Measurements from ENCODE around the gene CKAP5. TPM values are rescaled to one million over a fixed set of nuclear protein-coding genes. Genes with fewer than 3 reads are reported as not detected.

CKAP5 gene
- total and polyA plus RNA-seq, 10 donors, result 6.5 to 55.4 (median 38.7) TPM

- WGBS, 5 donors, result 0 to 1% (median 0%) methylated on average over 40 to 44 of the region's 44 CpGs
- Histone ChIP-seq H3K4me1 (peaks cover 24 to 74% (median 65%) of the 10 kb centered on the region in 6 donors), H3K36me3 (peaks cover 10 to 57% (median 49%) of the 10 kb centered on the region in 6 donors)
Measured at GRCh38 chr11:46700241-46701077, 145.6 kb downstream of the CKAP5 start, which contains the start of the genes ARHGAP1 and ZNF408. ARHGAP1 (minus strand) TSS chr11:46700619; CDS start chr11:46696107, 4,512 bp downstream. ZNF408 (plus strand) TSS chr11:46701031; CDS start chr11:46701048, 17 bp downstream.

GRCh38 chr11:46698597-46698996, 147.5 kb downstream of the CKAP5 start:
- peaks cover 24 to 91% (median 70%) of the 10 kb centered on the region in 6 donors for H3K4me1 ChIP-seq
- TF ChIP-seq POLR2AphosphoS5 (IDR thresholded peaks at IDR 0.05), result peak in 1 of 3 donors; percentile 75
- peak in 1 of 3 donors; percentile 48 for TF ChIP-seq POLR2A (IDR thresholded peaks at IDR 0.05)
- TF ChIP-seq, protein P1, sequence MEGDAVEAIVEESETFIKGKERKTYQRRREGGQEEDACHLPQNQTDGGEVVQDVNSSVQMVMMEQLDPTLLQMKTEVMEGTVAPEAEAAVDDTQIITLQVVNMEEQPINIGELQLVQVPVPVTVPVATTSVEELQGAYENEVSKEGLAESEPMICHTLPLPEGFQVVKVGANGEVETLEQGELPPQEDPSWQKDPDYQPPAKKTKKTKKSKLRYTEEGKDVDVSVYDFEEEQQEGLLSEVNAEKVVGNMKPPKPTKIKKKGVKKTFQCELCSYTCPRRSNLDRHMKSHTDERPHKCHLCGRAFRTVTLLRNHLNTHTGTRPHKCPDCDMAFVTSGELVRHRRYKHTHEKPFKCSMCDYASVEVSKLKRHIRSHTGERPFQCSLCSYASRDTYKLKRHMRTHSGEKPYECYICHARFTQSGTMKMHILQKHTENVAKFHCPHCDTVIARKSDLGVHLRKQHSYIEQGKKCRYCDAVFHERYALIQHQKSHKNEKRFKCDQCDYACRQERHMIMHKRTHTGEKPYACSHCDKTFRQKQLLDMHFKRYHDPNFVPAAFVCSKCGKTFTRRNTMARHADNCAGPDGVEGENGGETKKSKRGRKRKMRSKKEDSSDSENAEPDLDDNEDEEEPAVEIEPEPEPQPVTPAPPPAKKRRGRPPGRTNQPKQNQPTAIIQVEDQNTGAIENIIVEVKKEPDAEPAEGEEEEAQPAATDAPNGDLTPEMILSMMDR (IDR thresholded peaks at IDR 0.05 in 8 of 11, conservative IDR thresholded peaks at IDR 0.05 in 3 of 11), result no peak
- intact Hi-C loops (cut with DNase I; ENCODE audit: low total_unique reads), result no loop called here

More at GRCh38 chr11:46700241-46701077, 145.6 kb downstream of the CKAP5 start, which contains the start of the genes ARHGAP1 and ZNF408:
- Histone ChIP-seq H3K4me3 (peak within 1 kb of the TSS; percentile 81 to 100 (median 98)), H3K9me3 (no peaks in the 10 kb centered on the region), H3K27ac (peak within 1 kb of the TSS; percentile 70 to 94 (median 89)), H3K27me3 (replicated peaks in 1 of 7) (no peaks in the 10 kb centered on the region)
- TF ChIP-seq POLR2AphosphoS5 (IDR thresholded peaks at IDR 0.05) (peak; percentile 95 to 98 (median 98)), POLR2A (IDR thresholded peaks at IDR 0.05) (peak in 2 of 3 donors; percentile 15 to 85)
- TF ChIP-seq, protein P1 (IDR thresholded peaks at IDR 0.05 in 8 of 11, conservative IDR thresholded peaks at IDR 0.05 in 3 of 11), result peak in 2 of 11 experiments; percentile 8 to 22
- intact Hi-C loops (cut with DNase I; ENCODE audit: low total_unique reads), result no loop called here
- DNase-seq, result peak; percentile 100

DNA sequence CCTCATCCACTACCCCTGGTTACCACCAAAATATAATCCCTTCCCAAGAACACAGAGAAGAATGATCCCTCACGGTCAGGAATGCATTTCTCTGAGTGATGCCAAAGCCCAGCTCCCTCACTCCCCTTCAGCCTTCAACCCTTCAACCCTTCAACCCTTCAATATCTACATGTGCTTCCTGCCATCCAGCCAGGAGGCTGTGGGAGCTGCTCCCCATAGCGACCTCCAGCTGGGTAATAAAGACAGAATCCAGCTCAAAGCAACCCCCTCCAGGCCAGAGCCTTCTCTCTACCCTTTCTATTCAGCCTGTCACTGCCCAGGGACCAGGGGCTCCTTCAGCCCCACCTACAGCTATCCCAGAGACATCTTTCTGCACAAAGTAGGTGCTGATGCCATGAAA, 148.4 kb downstream of the CKAP5 start:
- TF ChIP-seq, protein P1 (IDR thresholded peaks at IDR 0.05 in 8 of 11, conservative IDR thresholded peaks at IDR 0.05 in 3 of 11), result no peak
- TF ChIP-seq POLR2AphosphoS5 (IDR thresholded peaks at IDR 0.05) (no peak), POLR2A (IDR thresholded peaks at IDR 0.05) (no peak)
- Histone ChIP-seq H3K4me1 (peaks cover 24 to 89% (median 64%) of the 10 kb centered on the region in 6 donors), H3K4me3 (peak overlapping the region in 1 of 8 donors; percentile 30), H3K9me3 (no peaks in the 10 kb centered on the region), H3K27me3 (replicated peaks in 1 of 7) (no peaks in the 10 kb centered on the region), H3K36me3 (peaks cover 12 to 57% (median 47%) of the 10 kb centered on the region in 6 donors), H3K27ac (peak overlapping the region in 7 of 8 donors; percentile 24 to 88 (median 67))
- intact Hi-C loops (cut with DNase I; ENCODE audit: low total_unique reads), result no loop called here
- 50 to 75% (median 61%) methylated on average over 2 of the region's 2 CpGs for WGBS, 5 donors
- no peak for DNase-seq

More at GRCh38 chr11:46698597-46698996, 147.5 kb downstream of the CKAP5 start:
- 75 to 89% (median 79%) methylated on average over 1 of the region's 1 CpG for WGBS, 5 donors
- H3K36me3 ChIP-seq, result peaks cover 10 to 57% (median 49%) of the 10 kb centered on the region in 6 donors
- DNase-seq, result no peak
- peak overlapping the region in 3 of 8 donors; percentile 99 to 100 (median 99) for H3K4me3 ChIP-seq
- no peaks in the 10 kb centered on the region for H3K27me3 ChIP-seq (replicated peaks in 1 of 7)
- H3K27ac ChIP-seq, result peak overlapping the region in 7 of 8 donors; percentile 47 to 94 (median 90)
- no peaks in the 10 kb centered on the region for H3K9me3 ChIP-seq
